Smooth muscle cell (in vitro differentiated cells): ENCODE results near the gene MARCHF2. TPM values are rescaled to one million over a fixed set of nuclear protein-coding genes. Genes with fewer than 3 reads are reported as not detected.

Source experiments
- DNase-seq: peaks from one replicate; lab custom pipeline; 2025; ENCODE audit not compliant: unreplicated experiment; lab: John Stamatoyannopoulos, UW
- H2AFZ ChIP-seq: fragments of 200-600 bp; sonication (generic); 2 replicates; pipeline ENCODE4 v1.6.0; 2016; ENCODE audit warnings: antibody characterized with exemption, low read depth, mild to moderate bottlenecking
- H3F3A ChIP-seq: fragments of 200-600 bp; sonication (generic); 2 replicates; pipeline ENCODE4 v1.6.0; 2017; ENCODE audit warnings: antibody characterized with exemption, low read depth
- H3K27ac ChIP-seq: fragments of 200-600 bp; sonication (generic); 2 replicates; pipeline ENCODE4 v1.5.1; 2016; ENCODE audit warnings: low read depth, mild to moderate bottlenecking
- H3K27me3 ChIP-seq: fragments of 200-600 bp; sonication (generic); 2 replicates; pipeline ENCODE4 v1.6.1; 2016; ENCODE audit warnings: low read depth, mild to moderate bottlenecking
- H3K36me3 ChIP-seq: fragments of 200-600 bp; sonication (generic); 2 replicates; pipeline ENCODE4 v1.5.1; 2016; ENCODE audit warnings: low read depth
- H3K4me1 ChIP-seq: fragments of 200-600 bp; sonication (generic); 2 replicates; pipeline ENCODE4 v1.5.1; 2016; ENCODE audit warnings: low read depth
- H3K4me2 ChIP-seq: fragments of 200-600 bp; sonication (generic); 2 replicates; pipeline ENCODE4 v1.6.0; 2016; ENCODE audit warnings: mild to moderate bottlenecking
- H3K4me3 ChIP-seq: fragments of 200-600 bp; sonication (generic); 2 replicates; pipeline ENCODE4 v1.5.1; 2016; ENCODE audit warnings: mild to moderate bottlenecking
- H3K79me2 ChIP-seq: fragments of 200-600 bp; sonication (generic); 2 replicates; pipeline ENCODE4 v1.6.0; 2016; ENCODE audit warnings: low read depth, mild to moderate bottlenecking
- H3K9ac ChIP-seq: fragments of 200-600 bp; sonication (generic); 2 replicates; pipeline ENCODE4 v1.6.0; 2016; ENCODE audit warnings: low read depth
- H3K9me3 ChIP-seq: fragments of 200-600 bp; sonication (generic); replicated peaks from 2 replicates; pipeline ENCODE4 v1.5.1; 2016; ENCODE audit warnings: low read depth
- H4K20me1 ChIP-seq: fragments of 200-600 bp; sonication (generic); 2 replicates; pipeline ENCODE4 v1.6.0; 2016; ENCODE audit warnings: low read depth
- CTCF ChIP-seq: fragments of 200-600 bp; sonication (generic); IDR thresholded peaks from 2 replicates; pipeline ENCODE4 v1.5.1; 2017; ENCODE audit warnings: borderline replicate concordance, mild to moderate bottlenecking, antibody characterized with exemption; ENCODE audit not compliant: insufficient read depth, poor library complexity, severe bottlenecking
- WGBS: methylation state at CpG from one replicate; pipeline ENCODE4 v1.1.7; 2016; ENCODE audit warnings: low lambda C conversion rate; 5-methylcytosine and 5-hydroxymethylcytosine counted together
- polyA plus RNA-seq: library from polyadenylated mRNA; unstranded; fragments of >200 nt; fragmentation: Nextera tagmentation; extraction: Ambion mirVana; gene quantifications from 2 replicates; pipeline ENCODE4 v1.2.1, GENCODE V29; 2016
- total RNA-seq: library from RNA; depleted of rRNA; stranded (reverse); fragments of >200 nt; gene quantifications from 2 replicates; pipeline ENCODE4 v1.2.3, GENCODE V29; 2014

The MARCHF2 gene
- total and polyA plus RNA-seq, 2 experiments from 2014 or later, result 22.2 to 24.4 TPM

GRCh38 chr19:8462571-8462970 lies 49.5 kb downstream of the MARCHF2 start:
- H3K9ac ChIP-seq, result no peak overlapping the region
- WGBS, result 90% methylated on average over 5 of the region's 5 CpGs
- H3K27me3 ChIP-seq, result no peaks in the 10 kb centered on the region
- no peaks in the 10 kb centered on the region for H3K9me3 ChIP-seq
- peaks cover 95% of the 10 kb centered on the region for H4K20me1 ChIP-seq
- no peak for TF ChIP-seq CTCF
- no peak overlapping the region for H2AFZ ChIP-seq
- no peak overlapping the region for H3K4me3 ChIP-seq
- peaks cover 9% of the 10 kb centered on the region for H3K36me3 ChIP-seq
- H3K4me1 ChIP-seq, result peaks cover 26% of the 10 kb centered on the region
- no peak for DNase-seq
- peak overlapping the region; percentile 20 for H3K27ac ChIP-seq
- H3K79me2 ChIP-seq, result peaks cover 85% of the 10 kb centered on the region
- peaks cover 35% of the 10 kb centered on the region for H3F3A ChIP-seq
- no peak overlapping the region for H3K4me2 ChIP-seq

- TF ChIP-seq CTCF, result no peak
- H4K20me1 ChIP-seq, result peaks cover 95% of the 10 kb centered on the region
- DNase-seq, result no peak
- no peak overlapping the region for H3K4me2 ChIP-seq
- H3K36me3 ChIP-seq, result peaks cover 12% of the 10 kb centered on the region
- H3K4me1 ChIP-seq, result peaks cover 22% of the 10 kb centered on the region
- no peaks in the 10 kb centered on the region for H3K27me3 ChIP-seq
- peak overlapping the region; percentile 20 for H3K27ac ChIP-seq
- H3K4me3 ChIP-seq, result no peak overlapping the region
- no peaks in the 10 kb centered on the region for H3K9me3 ChIP-seq
- no peak overlapping the region for H2AFZ ChIP-seq
- no peak overlapping the region for H3K9ac ChIP-seq
- peaks cover 32% of the 10 kb centered on the region for H3F3A ChIP-seq
- peaks cover 85% of the 10 kb centered on the region for H3K79me2 ChIP-seq
- WGBS, result 91% methylated on average over 8 of the region's 8 CpGs
These were observed 50.3 kb downstream of the MARCHF2 start for GRCh38 chr19:8463365-8463764.

- TF ChIP-seq CTCF, result no peak
- H3K4me2 ChIP-seq, result peak overlapping the region; percentile 54
- no peaks in the 10 kb centered on the region for H3K9me3 ChIP-seq
- H3K36me3 ChIP-seq, result peaks cover 17% of the 10 kb centered on the region
- no peaks in the 10 kb centered on the region for H3K4me1 ChIP-seq
- peaks cover 95% of the 10 kb centered on the region for H4K20me1 ChIP-seq
- no peak overlapping the region for H3K4me3 ChIP-seq
- no peak for DNase-seq
- no peak overlapping the region for H2AFZ ChIP-seq
- H3K27ac ChIP-seq, result peak overlapping the region; percentile 68
- no peak overlapping the region for H3K9ac ChIP-seq
- 27% methylated on average over 4 of the region's 4 CpGs for WGBS
- H3F3A ChIP-seq, result peaks cover 16% of the 10 kb centered on the region
- no peaks in the 10 kb centered on the region for H3K27me3 ChIP-seq
- H3K79me2 ChIP-seq, result peaks cover 84% of the 10 kb centered on the region
These were observed 52.9 kb downstream of the MARCHF2 start for GRCh38 chr19:8466018-8466417.

- Histone ChIP-seq H3K27ac (peak overlapping the region; percentile 31), H3F3A (peaks cover 12% of the 10 kb centered on the region), H3K27me3 (no peaks in the 10 kb centered on the region), H3K79me2 (peaks cover 80% of the 10 kb centered on the region), H3K4me3 (no peak overlapping the region), H3K36me3 (peaks cover 22% of the 10 kb centered on the region), H3K9ac (no peak overlapping the region), H4K20me1 (peaks cover 95% of the 10 kb centered on the region), H2AFZ (no peak overlapping the region), H3K9me3 (no peaks in the 10 kb centered on the region), H3K4me1 (no peaks in the 10 kb centered on the region), H3K4me2 (no peak overlapping the region)
- TF ChIP-seq CTCF, result no peak
- 94% methylated on average over 3 of the region's 3 CpGs for WGBS
- no peak for DNase-seq
These were observed 55.0 kb downstream of the MARCHF2 start for GRCh38 chr19:8468124-8468523.
